DMS153 (cell line): ENCODE measurements around the gene CCDC120.

Source experiments
- DNase-seq: peaks from one replicate; lab custom pipeline; 2025; lab: John Stamatoyannopoulos, UW

Gene CCDC120

GRCh38 chrX:49061916-49062315 is 3.1 kb downstream of the CCDC120 start:
- no peak for DNase-seq

GRCh38 chrX:49063715-49064114 is 4.9 kb downstream of the CCDC120 start:
- DNase-seq = no peak

GRCh38 chrX:49064303-49064702 is 5.5 kb downstream of the CCDC120 start:
- DNase-seq = no peak

GRCh38 chrX:49064735-49065134 is 5.9 kb downstream of the CCDC120 start:
- DNase-seq = no peak

GRCh38 chrX:49066278-49066677 is 7.5 kb downstream of the CCDC120 start:
- no peak for DNase-seq

- DNase-seq = no peak
These were observed 7.9 kb downstream of the CCDC120 start for GRCh38 chrX:49066690-49067089.

GRCh38 chrX:49067285-49068120 is 8.7 kb downstream of the CCDC120 start:
- DNase-seq = no peak

GRCh38 chrX:49069038-49069437 is 10.2 kb downstream of the CCDC120 start:
- DNase-seq = no peak

- no peak for DNase-seq
These were observed 12.2 kb downstream of the CCDC120 start for GRCh38 chrX:49070988-49071387.

- no peak for DNase-seq
These were observed 13.3 kb downstream of the CCDC120 start for GRCh38 chrX:49071877-49072711.

- DNase-seq = no peak
These were observed 13.9 kb downstream of the CCDC120 start for GRCh38 chrX:49072712-49073095.

GRCh38 chrX:49073601-49074575 is 15.1 kb downstream of the CCDC120 start, which contains the start of gene PRAF2:
Gene PRAF2, minus strand, starts transcription at chrX:49074002. Its CDS starts 15 bp downstream, at chrX:49073987.
- DNase-seq = peak; percentile 69

- DNase-seq = no peak
These were observed 16.5 kb downstream of the CCDC120 start for GRCh38 chrX:49075347-49075746.

GRCh38 chrX:49077941-49078340 is 19.1 kb downstream of the CCDC120 start:
- DNase-seq = no peak

GRCh38 chrX:49079489-49080428 is 21.0 kb downstream of the CCDC120 start, which contains the start of gene WDR45:
Gene WDR45, minus strand, starts transcription at chrX:49079887. Its CDS starts 1,792 bp downstream, at chrX:49078095.
- DNase-seq = peak; percentile 9

- no peak for DNase-seq
These were observed 23.6 kb downstream of the CCDC120 start for GRCh38 chrX:49082271-49082871.

- no peak for DNase-seq
These were observed 30.8 kb downstream of the CCDC120 start for GRCh38 chrX:49089553-49089952.

- no peak for DNase-seq
These were observed 37.6 kb downstream of the CCDC120 start for GRCh38 chrX:49096419-49096818.

GRCh38 chrX:49100704-49101628 is 42.2 kb downstream of the CCDC120 start:
- peak; percentile 83 for DNase-seq
